HFFc6 (cell line): ENCODE data around the gene AUTS2. TPM values are rescaled to one million over a fixed set of nuclear protein-coding genes. Genes with fewer than 3 reads are reported as not detected.

Experiments
- DNase-seq: peaks from one replicate; pipeline ENCODE4 v3.0.0-alpha.2; 2018
- H3K27ac Mint-ChIP-seq: 2 replicates; pipeline ENCODE4 v1.8.0; 2020; ENCODE audit warnings: mild to moderate bottlenecking, mixed read lengths
- H3K27me3 Mint-ChIP-seq: 2 replicates; pipeline ENCODE4 v1.8.0; 2021; ENCODE audit warnings: mild to moderate bottlenecking, moderate library complexity, mixed read lengths; ENCODE audit not compliant: insufficient read depth
- H3K36me3 Mint-ChIP-seq: 2 replicates; pipeline ENCODE4 v1.8.0; 2021; ENCODE audit warnings: low read depth, mixed read lengths
- H3K4me1 Mint-ChIP-seq: 2 replicates; pipeline ENCODE4 v1.8.0; 2020; ENCODE audit warnings: low read depth, mixed read lengths
- H3K4me3 Mint-ChIP-seq: 2 replicates; pipeline ENCODE4 v1.8.0; 2020; ENCODE audit warnings: mild to moderate bottlenecking, moderate library complexity, mixed read lengths
- H3K9me3 Mint-ChIP-seq: 2 replicates; pipeline ENCODE4 v1.8.0; 2020; ENCODE audit warnings: mild to moderate bottlenecking, mixed read lengths
- total RNA-seq, 6 experiments: library from RNA; stranded (reverse); fragmentation: NEBNext Ultra II Directional; extraction: Animal tissue kit (Norgen Biotek cat#: 25700); gene quantifications; 2 replicates in 1 of 6; 3 replicates in 5 of 6; pipeline ENCODE4 v1.2.3, GENCODE V29; 2021
- TF ChIP-seq, protein P1 (sequence below): fragments of 200-600 bp; sonication (generic); IDR thresholded peaks from 2 replicates; pipeline ENCODE4 v1.5.0; 2021; ENCODE audit warnings: antibody characterized with exemption, mild to moderate bottlenecking

The AUTS2 gene
- total RNA-seq, 6 experiments from 2014 or later: 0.02 to 0.19 (median 0.16) TPM; not detected in 2

DNA sequence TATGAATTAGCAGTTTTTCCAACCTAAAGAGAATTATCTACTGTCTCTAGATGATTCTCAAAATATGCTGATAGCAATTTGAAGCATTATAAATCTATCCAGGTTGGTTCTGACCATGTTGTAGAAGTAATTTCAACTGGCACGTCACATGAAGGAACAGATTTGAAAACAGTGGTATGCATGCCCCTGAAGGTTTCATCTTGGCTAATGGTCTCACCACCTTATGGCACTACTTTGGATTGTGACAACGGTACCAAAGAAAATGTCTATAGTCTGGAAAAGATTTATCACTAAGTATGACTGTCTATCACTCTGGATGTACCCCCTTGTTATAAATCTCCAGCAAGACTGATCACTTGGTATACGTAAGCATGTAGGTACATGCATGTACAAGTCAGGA lies 810.6 kb downstream of the AUTS2 start:
- no peaks in the 10 kb centered on the region for H3K4me1 Mint-ChIP-seq
- peaks cover 2% of the 10 kb centered on the region; the same call in 1 of the 2 replicates for H3K27me3 Mint-ChIP-seq
- H3K27ac Mint-ChIP-seq: no peak overlapping the region
- H3K36me3 Mint-ChIP-seq: no peaks in the 10 kb centered on the region
- DNase-seq: no peak
- TF ChIP-seq, protein P1, sequence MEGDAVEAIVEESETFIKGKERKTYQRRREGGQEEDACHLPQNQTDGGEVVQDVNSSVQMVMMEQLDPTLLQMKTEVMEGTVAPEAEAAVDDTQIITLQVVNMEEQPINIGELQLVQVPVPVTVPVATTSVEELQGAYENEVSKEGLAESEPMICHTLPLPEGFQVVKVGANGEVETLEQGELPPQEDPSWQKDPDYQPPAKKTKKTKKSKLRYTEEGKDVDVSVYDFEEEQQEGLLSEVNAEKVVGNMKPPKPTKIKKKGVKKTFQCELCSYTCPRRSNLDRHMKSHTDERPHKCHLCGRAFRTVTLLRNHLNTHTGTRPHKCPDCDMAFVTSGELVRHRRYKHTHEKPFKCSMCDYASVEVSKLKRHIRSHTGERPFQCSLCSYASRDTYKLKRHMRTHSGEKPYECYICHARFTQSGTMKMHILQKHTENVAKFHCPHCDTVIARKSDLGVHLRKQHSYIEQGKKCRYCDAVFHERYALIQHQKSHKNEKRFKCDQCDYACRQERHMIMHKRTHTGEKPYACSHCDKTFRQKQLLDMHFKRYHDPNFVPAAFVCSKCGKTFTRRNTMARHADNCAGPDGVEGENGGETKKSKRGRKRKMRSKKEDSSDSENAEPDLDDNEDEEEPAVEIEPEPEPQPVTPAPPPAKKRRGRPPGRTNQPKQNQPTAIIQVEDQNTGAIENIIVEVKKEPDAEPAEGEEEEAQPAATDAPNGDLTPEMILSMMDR: no peak
- peaks cover 47% of the 10 kb centered on the region for H3K9me3 Mint-ChIP-seq
- no peak overlapping the region for H3K4me3 Mint-ChIP-seq

DNA sequence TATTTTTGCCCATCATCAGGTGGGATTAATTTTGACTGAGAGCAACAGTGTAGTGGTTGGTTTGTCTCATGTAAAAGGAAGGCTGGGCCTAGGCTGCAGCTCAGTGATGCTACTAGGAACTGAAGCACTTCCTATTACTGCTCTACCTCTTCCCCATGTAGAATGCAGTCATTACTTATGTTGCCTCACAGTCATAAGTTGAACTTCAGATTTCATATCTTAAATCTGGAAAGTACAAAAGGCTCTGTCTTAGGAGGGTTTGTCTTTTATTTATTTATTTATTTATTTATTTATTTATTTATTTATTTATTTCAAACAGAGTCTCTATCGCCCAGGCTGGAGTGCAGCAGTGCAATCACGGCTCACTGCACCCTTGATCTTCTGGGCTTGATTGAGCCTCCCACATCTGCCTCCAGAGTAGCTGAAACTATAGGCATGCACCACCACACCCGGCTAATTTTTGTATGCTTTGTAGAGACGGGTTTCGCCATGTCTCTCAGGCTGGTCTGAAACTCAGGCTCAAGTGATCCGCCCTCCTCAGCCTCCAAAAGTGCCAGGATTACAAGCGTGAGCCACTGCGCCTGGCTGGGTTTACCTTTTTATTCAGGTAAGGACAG lies 812.0 kb downstream of the AUTS2 start:
- Mint-ChIP-seq H3K4me3 (no peak overlapping the region), H3K27ac (no peak overlapping the region), H3K36me3 (no peaks in the 10 kb centered on the region), H3K27me3 (peaks cover 2% of the 10 kb centered on the region; the same call in 1 of the 2 replicates), H3K4me1 (no peaks in the 10 kb centered on the region), H3K9me3 (peaks cover 51% of the 10 kb centered on the region)
- DNase-seq: no peak
- TF ChIP-seq, protein P1: no peak

DNA sequence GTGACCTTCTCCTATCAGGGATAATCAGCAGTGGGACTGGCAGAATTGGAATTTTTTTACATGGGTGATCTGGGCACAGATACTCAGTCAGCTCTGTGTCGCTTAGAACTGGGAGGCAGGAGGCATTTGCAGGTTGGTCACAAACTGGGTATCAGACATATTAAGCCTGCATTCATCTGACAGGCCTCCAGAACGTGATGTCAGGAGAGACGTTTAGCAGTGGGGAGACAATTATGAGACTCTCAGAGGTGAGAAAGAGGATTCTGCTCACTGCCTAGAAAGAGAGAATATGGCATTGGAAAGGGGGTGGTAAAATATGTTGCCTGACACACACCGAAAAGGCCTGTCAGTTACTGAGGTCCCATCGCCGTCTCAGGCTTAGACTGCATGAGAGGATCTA lies 816.1 kb downstream of the AUTS2 start:
- Mint-ChIP-seq H3K36me3 (no peaks in the 10 kb centered on the region), H3K9me3 (peaks cover 39% of the 10 kb centered on the region), H3K4me1 (no peaks in the 10 kb centered on the region), H3K4me3 (no peak overlapping the region), H3K27me3 (no peaks in the 10 kb centered on the region), H3K27ac (no peak overlapping the region)
- DNase-seq: no peak
- TF ChIP-seq, protein P1: no peak

DNA sequence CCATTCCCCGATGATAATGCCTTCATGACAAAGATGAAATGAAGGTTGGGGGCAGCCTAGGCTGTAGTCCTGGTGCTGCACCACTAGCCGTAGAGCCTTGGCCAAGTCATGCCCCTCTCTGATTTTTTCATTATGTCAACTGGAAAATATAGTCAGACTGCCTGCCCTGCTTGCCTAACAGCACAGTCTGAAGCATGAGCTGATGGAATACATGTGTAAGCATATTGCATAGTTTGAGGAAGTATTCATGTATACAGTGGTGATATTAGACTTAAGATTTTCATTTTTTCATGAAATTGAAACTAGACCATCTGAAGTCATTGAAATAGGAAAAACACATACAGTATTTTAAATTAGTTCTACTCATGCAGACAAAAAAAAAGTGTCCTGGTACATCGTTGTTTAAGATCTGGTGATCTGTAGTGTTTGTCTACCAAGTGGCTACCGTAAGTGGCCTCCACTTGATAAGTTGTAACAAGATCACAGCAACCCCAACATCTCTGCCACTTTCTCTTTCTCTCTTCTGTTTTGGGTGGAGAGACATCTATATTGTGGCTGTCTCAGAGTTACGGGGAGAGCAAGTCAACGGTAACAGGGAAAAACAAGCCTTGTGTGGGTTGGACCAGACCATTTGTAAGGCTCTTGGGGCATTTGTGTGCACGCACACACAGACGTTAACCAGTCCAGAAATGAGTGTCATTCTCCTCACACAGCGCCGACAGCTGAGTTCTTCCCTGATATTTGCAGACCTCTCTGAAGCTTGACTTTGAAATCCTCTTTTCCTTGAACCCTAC lies 817.1 kb downstream of the AUTS2 start:
- DNase-seq: no peak
- Mint-ChIP-seq H3K27ac (no peak overlapping the region), H3K4me3 (no peak overlapping the region), H3K27me3 (no peaks in the 10 kb centered on the region), H3K36me3 (no peaks in the 10 kb centered on the region), H3K9me3 (peaks cover 47% of the 10 kb centered on the region), H3K4me1 (no peaks in the 10 kb centered on the region)
- TF ChIP-seq, protein P1: no peak

DNA sequence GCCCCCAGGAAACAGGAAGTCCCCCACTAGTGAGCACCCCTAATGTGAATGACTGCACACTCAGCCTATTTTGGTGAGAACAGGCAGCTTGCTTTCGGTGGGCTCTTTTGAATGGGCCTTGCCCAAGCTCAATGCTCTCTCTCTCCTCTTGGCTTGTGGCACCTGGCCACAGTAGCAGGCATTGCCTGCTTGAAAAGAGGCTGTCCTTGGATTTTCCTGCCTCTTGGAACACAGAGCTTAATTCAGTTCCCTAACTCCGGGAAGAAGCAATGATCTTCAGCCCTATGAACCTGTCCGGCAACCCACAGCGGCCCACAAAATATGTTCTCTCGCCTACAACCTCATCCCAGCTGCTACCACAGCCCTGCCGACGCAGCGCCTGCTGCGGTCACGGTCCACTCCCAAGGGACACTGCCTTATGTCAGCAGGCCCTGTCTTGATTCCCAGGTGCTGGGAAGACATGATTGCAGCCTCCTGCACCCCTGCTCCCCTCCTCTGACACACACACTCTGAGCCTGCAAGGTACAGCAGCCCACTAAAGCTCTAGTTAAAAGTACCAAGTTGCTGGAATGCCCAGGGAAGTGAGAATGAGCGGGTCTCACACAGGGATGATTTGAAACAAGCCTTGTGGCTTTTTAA lies 818.2 kb downstream of the AUTS2 start:
- DNase-seq: no peak
- H3K36me3 Mint-ChIP-seq: no peaks in the 10 kb centered on the region
- H3K27ac Mint-ChIP-seq: no peak overlapping the region
- H3K9me3 Mint-ChIP-seq: peaks cover 43% of the 10 kb centered on the region
- no peak overlapping the region for H3K4me3 Mint-ChIP-seq
- no peaks in the 10 kb centered on the region for H3K4me1 Mint-ChIP-seq
- TF ChIP-seq, protein P1: no peak
- H3K27me3 Mint-ChIP-seq: no peaks in the 10 kb centered on the region
